ENCODE data around the gene UNC80.

Gene UNC80

GRCh38 chr2:209864716-209865295 is 93.2 kb downstream of the UNC80 start:
- no peak overlapping the region for H3K4me3 ChIP-seq (ENCODE audit: low read length)
- no peak for TF ChIP-seq CTCF (IDR thresholded peaks at IDR 0.05; ENCODE audit: insufficient read depth, low read depth, low read length, missing control alignments)
- no peak for DNase-seq (ENCODE audit: low read depth)

- no peak for TF ChIP-seq CTCF (IDR thresholded peaks at IDR 0.05; ENCODE audit: insufficient read depth, low read depth, low read length, missing control alignments)
- no peak overlapping the region for H3K4me3 ChIP-seq (ENCODE audit: low read length)
These were observed 96.8 kb downstream of the UNC80 start for GRCh38 chr2:209868271-209868994.

GRCh38 chr2:209870067-209870466 is 98.4 kb downstream of the UNC80 start:
- TF ChIP-seq CTCF (IDR thresholded peaks at IDR 0.05; ENCODE audit: insufficient read depth, low read depth, low read length, missing control alignments) = no peak
- no peak for DNase-seq (ENCODE audit: low read depth)

More at GRCh38 chr2:209868271-209868994, 96.8 kb downstream of the UNC80 start:
- DNase-seq (ENCODE audit: low read depth) = no peak

GRCh38 chr2:209872675-209873074 is 101.0 kb downstream of the UNC80 start:
- no peak overlapping the region for H3K4me3 ChIP-seq (ENCODE audit: low read length)
- TF ChIP-seq CTCF (IDR thresholded peaks at IDR 0.05; ENCODE audit: insufficient read depth, low read depth, low read length, missing control alignments) = no peak
- peak; percentile 56 for DNase-seq (ENCODE audit: low read depth)

More at GRCh38 chr2:209870067-209870466, 98.4 kb downstream of the UNC80 start:
- no peak overlapping the region for H3K4me3 ChIP-seq (ENCODE audit: low read length)

GRCh38 chr2:209875270-209875669 is 103.6 kb downstream of the UNC80 start:
- TF ChIP-seq CTCF (IDR thresholded peaks at IDR 0.05; ENCODE audit: insufficient read depth, low read depth, low read length, missing control alignments) = no peak
- peak; percentile 74 for DNase-seq (ENCODE audit: low read depth)
- no peak overlapping the region for H3K4me3 ChIP-seq (ENCODE audit: low read length)

- peak; percentile 80 for DNase-seq (ENCODE audit: low read depth)
- no peak overlapping the region for H3K4me3 ChIP-seq (ENCODE audit: low read length)
- TF ChIP-seq CTCF (IDR thresholded peaks at IDR 0.05; ENCODE audit: insufficient read depth, low read depth, low read length, missing control alignments) = no peak
These were observed 104.6 kb downstream of the UNC80 start for GRCh38 chr2:209876211-209876610.

All from epithelial cell of esophagus (primary cell).